HK-2 (cell line): ENCODE measurements around the gene VAV2.
"Not testable (repeated sequence)": the region's sequence is repeated elsewhere in the genome, so short reads cannot be mapped to it uniquely, and the experiment has no call there.

Experiments used
- DNase-seq: peaks from one replicate; pipeline ENCODE4 v3.0.0-alpha.2; 2018; ENCODE audit not compliant: unreplicated experiment

VAV2 gene

GRCh38 chr9:133938086-133938485 is 54.0 kb downstream of the VAV2 start:
- no peak for DNase-seq

DNA sequence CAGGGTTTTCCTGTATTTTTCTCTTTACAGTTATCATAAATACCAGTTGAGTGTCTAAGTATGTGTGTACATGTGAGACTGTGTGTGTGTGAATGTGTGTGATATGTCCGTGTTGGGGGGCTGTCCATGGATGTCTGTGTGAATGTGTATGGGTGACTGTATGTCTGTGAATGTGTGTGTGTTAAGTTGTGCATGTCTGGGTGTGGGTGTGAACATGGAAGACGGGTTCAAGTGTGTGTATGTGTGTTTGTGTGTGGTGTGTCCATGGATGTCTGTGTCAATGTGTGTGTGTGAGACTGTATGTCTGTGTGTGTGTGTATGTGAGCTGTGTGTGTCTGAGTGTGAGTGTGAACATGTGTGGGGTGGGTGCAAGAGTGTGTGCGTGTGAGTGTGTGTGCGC is 55.0 kb downstream of the VAV2 start:
- no peak for DNase-seq

- DNase-seq, result peak; percentile 57
Measured at GRCh38 chr9:133935328-133936005, 56.7 kb downstream of the VAV2 start.

DNA sequence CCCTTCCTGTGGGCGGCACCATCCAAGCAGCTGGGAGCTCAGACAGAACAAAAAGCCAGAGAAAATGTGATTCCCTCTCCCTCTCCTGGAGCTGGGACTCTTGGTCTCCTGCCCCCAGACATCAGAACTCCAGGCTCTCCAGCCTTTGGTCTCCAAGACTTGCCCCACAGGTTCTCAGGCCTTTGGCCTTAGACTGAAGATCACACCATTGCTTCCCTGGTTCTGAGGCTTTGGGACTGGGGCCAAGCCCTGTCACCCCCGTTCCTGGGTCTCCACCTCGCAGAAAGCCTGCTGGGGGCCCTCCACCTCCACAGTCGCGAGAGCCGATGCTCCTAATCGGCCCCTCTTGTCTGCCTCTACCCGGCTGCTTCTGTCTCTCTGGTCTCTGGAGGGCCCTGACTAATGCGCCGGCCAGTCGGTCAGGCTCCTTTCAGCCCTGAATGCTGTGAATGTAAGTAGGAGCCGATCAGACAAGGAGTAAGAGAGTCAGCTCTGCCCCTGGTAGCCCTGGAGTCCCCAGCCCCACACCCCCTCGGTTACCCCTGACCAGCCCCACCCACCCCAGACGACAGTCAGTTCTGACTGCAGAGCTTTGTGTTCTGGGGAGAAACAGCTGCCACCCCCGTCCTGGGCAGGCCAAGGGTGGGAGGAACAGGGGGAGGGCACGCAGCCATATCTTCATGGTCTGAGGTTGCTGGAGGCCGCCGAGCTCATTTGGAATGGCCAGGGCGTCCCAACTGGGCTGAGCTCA is 57.5 kb downstream of the VAV2 start:
- DNase-seq, result no peak

GRCh38 chr9:133933426-133934026 is 58.6 kb downstream of the VAV2 start:
- DNase-seq, result no peak

GRCh38 chr9:133932633-133933032 is 59.5 kb downstream of the VAV2 start:
- DNase-seq, result no peak

DNA sequence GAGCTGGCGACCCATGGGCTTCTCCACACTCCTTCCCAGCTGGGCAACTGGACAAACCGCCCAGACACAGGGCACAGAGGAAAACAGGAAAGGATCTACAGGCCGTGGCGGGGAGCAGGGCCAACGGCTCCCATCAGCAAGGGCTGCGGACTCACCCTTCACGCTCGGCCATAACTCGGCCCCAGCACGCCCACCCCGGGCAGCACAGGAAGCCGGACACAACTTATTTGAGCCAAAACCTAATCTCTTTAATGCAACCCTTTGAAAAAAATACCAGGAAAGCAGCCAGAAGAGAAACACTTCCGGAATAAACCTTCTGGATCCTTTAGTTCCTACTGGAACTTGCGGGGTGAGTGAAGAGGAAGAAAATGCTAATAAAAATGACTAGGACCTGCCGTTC is 59.9 kb downstream of the VAV2 start:
- DNase-seq, result no peak

GRCh38 chr9:133930682-133931485 is 61.2 kb downstream of the VAV2 start:
- peak; percentile 19 for DNase-seq

GRCh38 chr9:133930046-133930681 is 62.0 kb downstream of the VAV2 start:
- DNase-seq, result no peak

- no peak for DNase-seq
Measured at GRCh38 chr9:133929599-133929998, 62.5 kb downstream of the VAV2 start.

DNA sequence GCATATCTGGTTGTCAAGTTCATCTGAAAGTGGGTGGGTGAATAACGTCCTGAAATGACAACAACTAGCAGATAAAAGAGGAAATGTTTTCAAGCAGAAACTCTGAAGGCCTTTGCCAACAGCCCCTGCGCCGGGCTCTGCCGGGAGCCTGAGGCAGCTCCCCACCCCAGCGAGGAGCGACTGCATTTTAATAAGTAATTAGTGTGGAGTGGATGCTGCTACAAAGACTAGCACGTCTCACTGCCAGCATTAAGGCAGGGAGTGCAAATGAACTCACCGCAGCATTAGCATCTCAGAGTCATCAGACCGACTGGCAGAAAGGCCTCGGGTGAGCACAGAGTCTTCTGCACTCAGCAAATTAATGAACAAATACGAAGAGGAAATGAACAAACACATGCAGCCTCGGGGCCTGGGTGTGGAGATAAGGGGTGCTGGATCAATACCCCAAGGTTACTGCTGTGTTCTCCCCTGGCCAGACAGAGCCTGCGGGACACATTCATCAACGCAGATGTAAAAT is 63.8 kb downstream of the VAV2 start:
- no peak for DNase-seq

- DNase-seq, result no peak
Measured at GRCh38 chr9:133927041-133927440, 65.1 kb downstream of the VAV2 start.

GRCh38 chr9:133926165-133926856 is 65.8 kb downstream of the VAV2 start:
- no peak for DNase-seq

- DNase-seq, result no peak
Measured at GRCh38 chr9:133924453-133924852, 67.7 kb downstream of the VAV2 start.

DNA sequence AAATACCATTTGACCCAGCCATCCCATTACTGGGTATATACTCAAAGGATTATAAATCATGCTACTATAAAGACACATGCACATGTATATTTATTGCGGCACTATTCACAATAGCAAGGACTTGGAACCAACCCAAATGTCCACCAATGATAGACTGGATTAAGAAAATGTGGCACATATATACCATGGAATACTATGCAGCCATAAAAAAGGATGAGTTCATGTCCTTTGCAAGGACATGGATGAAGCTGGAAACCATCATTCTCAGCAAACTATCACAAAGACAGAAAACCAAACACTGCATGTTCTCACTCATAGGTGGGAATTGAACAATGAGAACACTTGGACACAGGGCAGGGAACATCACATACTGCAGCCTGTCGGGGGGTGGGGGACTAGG is 68.5 kb downstream of the VAV2 start:
- DNase-seq, result not testable (repeated sequence)

DNA sequence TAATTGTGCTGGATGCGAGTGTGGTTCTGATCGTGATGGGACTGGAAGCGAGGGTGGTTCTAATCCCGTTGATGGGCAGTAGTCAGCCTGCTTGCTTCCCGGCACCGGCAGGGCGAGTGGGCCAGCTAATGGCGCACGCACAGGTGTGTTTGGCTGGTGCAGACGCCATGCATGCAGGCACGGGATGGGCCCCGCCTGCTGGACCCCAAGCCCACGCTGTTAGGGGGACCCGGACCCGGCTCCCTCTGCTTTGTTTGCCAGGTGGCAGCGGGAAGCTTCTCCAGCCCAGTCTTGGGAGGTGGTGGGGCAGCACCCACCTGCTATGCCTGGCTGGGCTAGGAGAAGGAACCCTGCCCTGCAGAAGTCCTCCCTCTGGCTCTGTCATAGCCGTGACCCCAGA is 70.3 kb downstream of the VAV2 start:
- DNase-seq, result no peak

GRCh38 chr9:133920471-133920870 is 71.7 kb downstream of the VAV2 start:
- DNase-seq, result no peak

- no peak for DNase-seq
Measured at GRCh38 chr9:133919253-133920115, 72.6 kb downstream of the VAV2 start.

- DNase-seq, result no peak
Measured at GRCh38 chr9:133918111-133918813, 73.9 kb downstream of the VAV2 start.
